CD4-positive, alpha-beta T cell treated with Interleukin-6 for 4 hours (primary cell): ENCODE measurements around the gene DVL1.

Experiments
- DNase-seq: peaks from one replicate; pipeline ENCODE4 v3.0.0-alpha.2; 2020; ENCODE audit warnings: mixed read lengths

Gene DVL1

DNA sequence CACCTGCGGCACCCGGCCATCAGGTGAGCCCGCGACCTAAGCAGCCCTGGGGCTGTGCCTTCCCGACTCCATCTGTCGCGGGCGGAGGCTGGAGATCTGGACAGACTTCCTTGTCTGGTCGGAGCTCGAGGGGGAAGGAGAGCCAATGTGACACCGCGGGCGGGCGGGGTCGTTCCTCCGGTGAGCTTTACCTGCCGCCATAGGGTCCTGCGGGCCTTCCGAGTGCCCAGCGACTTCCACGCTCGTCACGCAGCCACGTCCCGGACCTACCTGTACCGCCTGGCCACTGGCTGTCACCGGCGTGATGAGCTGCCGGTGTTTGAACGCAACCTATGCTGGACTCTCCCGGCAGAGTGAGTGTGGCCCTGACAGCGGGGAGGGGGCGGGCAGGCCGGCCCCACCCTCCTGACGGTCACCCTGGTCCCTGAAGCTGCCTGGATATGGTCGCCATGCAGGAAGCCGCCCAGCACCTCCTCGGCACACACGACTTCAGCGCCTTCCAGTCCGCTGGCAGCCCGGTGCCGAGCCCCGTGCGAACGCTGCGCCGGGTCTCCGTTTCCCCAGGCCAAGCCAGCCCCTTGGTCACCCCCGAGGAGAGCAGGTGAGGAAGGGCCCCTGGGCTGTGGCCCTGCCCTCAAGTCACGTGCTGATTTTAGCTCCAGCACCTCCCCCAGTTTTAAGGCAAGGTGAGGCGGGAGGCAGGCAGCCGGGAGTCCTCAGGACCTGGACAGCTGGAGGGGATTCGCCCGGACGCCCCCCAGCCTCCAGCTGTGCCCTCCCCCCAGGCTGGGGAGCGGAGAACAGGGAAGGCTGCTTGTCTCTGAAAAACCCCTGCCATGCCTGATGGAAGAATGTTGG lies 39.7 kb downstream of the DVL1 start:
- DNase-seq, result peak; percentile 16

DNA sequence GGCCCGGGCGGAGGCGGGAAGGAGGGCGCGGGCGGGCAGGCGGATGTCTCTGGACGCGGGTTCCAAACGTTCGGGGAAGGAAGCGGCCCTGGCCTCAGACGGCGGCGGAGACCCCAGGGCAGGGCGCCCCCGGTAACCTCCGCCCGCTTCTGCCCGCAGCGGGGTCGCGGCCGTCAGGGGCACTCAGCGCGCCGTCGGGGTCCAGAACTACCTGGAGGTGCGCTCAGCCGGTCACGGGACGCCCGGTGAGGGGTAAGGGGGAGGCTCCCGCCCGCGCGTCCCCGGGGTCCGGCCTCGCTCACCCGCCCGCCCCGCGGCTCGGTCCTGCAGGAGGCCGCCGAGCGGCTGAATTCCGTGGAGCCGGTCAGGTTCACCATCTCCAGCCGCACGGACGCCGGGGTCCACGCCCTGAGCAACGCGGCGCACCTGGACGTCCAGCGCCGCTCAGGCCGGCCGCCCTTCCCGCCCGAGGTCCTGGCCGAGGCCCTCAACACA lies 40.4 kb downstream of the DVL1 start:
- DNase-seq, result no peak

DNA sequence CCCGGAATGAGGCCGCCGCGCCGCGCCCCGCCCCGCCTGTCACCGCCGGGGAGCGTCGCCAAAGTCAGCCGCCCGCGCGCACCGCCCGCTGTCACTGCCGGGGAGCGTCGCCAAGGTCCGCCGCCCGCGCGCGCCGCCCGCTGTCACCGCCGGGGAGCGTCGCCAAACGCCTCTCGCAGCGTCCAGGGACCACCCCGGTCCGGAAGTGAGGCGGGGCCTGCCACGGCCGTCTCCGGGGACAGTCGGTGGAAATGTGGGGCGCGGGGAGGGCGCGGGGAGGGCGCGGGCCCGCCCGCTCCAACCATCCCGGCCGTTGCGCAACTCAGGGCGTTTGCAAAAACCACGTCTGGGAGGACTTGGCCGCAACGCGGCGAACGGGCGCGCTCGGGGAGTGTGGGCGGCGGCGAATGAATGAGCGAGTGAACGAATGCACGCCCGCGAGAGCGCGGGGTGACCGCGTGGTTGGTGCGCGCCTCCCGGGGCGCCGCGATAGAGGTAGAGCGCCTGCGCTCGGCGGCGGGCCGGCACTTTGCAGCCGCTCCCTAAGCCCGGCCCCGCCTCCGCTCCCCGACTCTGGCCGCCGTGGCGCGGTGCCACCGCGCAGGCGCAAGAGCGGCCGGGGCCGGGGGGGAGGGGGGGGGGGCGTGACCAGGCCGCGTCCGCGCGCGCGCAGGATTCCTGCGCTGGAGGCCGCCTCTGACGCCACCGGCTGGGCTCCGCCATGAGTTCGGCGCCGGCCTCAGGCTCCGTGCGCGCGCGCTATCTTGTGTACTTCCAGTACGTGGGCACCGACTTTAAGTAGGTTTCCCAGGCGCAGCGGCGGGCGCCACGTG lies 41.1 kb downstream of the DVL1 start, which contains the start of the genes ACAP3 and PUSL1:
Gene ACAP3, minus strand, starts transcription at position 8 of the 833 bp plus-strand sequence. CDS start 115 bp downstream, outside the sequence.
Gene PUSL1, plus strand, starts transcription at position 675 of the 833 bp plus-strand sequence. Its CDS starts 47 bp downstream, at position 722.
- peak; percentile 93 for DNase-seq

DNA sequence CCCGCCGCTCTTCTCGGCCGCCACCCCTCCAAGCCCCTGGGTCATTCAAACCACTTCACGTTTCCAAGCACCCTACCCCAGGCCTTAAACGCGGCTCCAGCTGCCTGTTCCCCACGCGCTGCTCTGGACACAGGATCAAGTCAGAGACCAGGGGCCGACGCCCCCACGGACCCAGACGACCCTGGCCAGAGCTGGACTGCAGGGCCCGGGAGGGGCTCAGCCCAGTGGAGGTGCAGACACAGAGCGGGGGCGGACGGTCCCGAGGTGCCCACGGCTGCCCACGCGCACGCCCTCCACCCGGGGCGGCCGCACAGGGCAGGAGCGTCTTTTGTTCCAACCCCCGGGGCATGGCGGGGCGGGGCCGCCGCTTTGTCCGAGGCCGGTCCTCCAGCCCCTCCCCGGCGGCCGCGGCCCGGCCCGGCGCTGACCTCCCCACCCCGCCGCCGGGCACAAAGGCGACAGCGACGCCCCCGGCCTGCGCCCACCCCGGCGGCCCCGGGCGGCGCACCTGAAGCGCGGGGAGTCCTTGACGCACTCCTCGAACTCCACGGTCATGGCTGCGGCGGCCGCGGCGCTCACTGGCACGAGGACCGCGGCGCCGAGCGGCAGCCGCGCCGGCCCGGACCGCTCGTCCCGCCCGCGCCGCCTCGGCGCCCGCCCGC lies 41.8 kb downstream of the DVL1 start:
- DNase-seq, result peak; percentile 23

DNA sequence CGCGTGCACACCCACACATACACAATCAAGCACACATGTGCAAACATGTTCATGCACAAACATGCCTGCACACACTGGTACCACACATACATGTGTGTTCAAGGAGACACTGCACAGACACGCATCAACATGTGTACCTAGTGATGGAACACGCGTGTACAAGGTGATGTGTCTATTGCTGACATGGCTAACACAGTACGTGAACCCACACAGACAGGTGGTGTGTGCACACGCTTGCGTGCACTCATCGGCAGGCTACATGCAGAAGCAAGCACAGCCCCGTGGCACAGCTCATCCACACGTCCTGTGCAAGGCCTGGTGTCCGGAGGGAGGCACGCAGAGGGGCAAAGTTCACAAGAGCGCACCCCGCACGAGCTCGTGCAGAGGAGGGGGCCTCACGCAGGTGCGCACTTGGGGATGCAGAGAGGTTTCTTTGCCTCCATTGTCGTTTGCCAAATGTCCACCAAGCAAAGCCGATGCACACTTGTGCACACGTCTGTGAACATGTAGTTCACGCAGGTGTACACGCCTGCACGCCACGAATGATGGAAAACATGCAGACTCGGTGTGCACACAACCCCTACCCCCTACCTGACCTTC lies 42.5 kb downstream of the DVL1 start:
- DNase-seq, result no peak

DNA sequence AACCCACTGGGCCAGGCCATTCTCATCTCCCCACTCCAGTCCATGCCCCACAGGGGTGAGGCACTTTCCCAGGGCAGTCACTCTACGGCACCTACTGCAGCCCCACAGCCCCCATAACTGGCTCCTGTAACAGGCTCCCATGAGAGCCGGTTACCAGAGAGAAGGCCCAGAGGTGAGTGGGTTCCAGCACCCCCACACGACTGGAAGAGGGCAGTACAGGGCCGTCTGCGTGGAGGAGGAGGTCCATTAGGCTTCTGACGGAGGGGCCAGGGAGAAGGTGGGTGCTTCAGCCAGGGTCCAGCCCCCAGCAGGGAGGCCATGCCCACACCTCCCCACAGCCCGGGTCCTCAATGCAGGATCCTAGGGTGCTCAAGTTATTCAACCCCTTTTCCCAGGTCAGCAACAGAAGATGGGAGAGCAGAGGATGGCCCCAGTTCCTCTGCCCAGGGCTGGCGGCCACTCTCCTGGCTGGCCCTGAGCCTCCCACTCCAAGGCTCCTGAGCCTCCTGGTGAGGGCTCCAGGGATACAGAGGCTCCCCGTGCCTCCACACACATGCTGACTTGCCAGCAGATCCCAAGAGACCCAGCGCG lies 43.1 kb downstream of the DVL1 start:
- no peak for DNase-seq

DNA sequence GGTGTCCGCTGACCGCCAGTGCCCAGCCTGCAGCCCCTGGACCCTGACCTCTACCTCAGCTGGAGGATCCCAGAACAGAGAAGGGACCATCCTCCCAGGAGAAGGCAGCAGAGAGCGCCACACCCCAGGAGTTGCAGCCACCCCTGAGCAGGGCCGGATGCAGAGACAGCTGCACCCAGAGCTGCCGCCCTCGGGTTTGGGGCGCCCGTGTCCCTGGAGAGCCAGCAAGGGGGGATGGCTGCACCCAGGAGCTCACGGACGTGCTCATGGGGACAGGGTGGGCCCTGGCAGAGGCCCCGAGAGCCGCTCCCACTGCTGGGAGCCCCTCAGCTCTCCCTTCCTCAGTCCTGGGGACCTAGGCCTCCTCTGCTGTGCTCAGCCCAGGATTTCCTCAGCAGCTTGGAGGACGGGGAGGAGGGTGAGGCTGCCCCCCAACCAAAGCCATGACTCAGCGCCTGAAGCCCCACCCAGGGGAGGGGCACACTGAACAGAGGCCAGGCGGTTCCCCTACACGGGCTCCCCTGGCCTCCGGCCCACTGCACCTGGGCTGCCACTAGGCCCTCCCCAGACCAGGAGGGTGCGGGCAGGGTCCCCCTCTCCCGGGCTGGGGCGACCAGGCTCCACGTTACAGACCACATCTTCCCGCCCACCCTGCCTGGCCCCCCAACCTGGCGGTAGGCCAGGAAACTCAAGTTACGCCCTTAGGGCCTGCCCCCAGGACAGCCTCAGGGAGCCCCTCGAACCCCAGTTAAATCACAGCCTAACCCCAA lies 43.7 kb downstream of the DVL1 start:
- peak; percentile 89 for DNase-seq

DNA sequence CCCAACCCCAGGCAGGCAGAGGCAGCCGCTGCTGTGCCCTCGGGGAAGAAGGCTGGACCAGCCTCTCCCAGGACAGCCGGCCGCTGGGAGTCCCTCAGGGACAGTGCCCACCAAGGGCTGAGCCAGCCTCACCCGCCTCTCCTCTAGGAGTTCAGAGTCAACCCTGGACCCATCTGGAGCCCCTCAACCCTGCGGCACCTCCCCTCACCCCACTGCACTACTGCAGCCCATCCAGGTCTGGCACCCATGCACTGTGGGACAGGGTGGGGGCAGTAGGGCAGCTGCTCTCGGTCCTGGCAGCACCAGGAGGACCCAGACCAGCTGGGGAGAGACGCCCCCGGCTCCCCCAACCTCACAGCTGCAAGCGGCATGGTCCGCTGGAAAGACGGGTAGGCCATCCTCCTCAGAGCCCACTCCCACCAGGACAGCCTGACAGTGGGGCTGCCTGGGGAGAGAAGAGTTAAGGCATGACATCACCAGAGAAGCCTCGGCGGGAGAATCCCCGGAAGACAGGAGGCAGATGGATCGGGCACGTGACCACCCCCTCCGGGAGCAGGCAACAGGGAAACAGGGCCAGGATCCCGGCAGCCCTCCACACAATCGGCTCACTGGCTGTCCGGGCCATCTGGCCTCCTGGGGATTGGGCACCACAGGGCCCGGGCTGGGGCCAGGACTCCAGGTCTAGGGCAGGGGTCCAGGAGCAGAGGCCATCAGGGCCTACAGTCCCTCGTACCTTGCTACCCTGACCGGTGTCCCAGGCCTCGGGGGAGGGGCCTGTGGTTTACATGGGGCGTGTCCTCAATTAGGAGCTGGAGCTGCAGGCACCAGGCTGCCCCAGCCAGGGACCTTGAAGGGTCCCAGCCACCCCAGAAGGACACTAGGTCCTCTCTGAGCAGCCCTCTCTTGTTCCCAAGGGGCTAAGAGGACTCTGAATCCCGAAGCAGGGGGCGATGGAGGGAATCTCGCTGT lies 44.6 kb downstream of the DVL1 start:
- DNase-seq, result no peak

DNA sequence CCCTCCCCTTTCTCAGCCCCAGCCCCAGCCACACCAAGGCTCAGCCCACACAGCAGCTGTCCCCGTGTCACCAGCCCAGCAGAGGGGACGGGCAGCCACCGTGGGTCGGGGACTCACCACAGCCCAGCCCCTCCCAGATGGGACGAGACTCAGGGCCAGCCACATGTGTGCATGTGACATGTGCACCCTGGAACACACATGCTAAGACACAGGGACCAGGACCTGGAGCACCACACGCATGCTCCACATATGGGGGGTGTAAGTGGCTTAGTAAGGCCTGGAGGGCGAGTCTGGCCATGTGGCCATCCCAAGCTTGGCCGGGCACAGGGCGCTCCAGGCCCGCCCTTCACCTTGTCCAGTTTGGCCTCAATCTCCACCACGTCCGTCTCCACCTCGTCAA lies 45.5 kb downstream of the DVL1 start:
- no peak for DNase-seq

DNA sequence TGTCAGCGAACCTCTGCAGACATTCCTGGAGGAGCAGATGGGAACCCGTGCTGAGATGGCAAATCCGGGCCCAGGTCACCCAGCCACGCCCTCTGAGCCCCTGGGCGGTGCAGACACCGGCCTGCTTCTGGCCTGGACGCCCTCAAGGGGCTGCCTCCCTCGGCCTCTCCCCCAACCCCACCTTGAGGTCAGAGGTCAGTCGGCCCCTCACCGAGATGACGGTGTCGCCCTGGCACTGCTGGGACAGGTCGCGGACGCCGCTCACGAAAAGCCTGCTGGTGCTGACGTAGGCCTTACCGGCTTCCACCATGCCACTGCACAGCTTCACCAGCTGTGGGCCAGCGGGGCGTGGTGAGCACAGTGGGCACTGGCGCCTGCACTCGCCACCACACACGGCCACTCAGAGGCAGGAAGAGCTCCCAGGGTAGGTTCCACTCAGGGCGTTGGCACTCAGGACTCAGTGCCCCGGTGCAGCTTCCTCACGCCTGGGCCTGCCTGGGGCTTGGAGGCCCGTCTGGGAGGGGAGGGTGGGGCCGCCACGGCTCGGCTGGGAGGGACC lies 46.2 kb downstream of the DVL1 start:
- DNase-seq, result no peak

DNA sequence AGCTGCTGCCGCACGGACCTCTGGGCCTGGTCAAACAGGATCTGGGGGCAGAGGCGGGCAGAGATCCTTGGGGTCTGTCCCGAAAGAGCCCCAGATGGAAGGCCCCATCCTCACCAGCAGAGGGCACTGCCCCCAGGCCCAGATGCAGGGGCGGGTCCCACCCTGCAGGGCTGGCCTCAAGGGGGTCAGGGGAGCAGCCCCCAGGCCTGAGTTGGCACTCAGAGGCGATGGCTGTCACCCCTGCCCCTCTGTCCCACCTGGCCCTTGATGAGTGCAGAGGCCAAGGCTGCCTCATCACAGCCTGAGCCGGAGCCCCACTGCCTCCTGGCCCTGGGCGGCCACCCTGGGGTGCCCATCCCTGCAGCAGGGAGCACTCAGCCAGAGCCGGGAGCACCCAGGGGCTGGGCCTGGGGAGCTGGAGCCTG lies 47.2 kb downstream of the DVL1 start:
- peak; percentile 17 for DNase-seq

DNA sequence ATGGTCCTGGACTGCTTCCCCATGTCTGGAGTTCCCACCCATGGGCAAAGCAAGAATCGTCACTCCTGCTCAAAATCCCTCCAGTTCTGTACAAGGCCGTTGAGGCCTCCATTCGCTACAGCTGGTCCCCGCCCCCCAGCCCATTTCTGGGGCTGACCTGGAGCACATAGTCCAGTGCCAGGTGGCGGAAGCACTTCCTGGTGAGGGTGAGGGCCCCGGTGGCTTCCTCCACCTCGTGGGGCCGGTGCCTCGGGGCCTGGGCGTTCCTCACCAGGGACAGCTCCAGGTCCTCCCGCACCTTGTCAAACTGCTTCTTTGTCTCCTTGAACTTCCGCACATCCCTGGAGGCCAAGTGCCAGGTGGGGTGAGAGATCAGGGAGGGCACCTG lies 48.9 kb downstream of the DVL1 start:
- DNase-seq, result no peak

DNA sequence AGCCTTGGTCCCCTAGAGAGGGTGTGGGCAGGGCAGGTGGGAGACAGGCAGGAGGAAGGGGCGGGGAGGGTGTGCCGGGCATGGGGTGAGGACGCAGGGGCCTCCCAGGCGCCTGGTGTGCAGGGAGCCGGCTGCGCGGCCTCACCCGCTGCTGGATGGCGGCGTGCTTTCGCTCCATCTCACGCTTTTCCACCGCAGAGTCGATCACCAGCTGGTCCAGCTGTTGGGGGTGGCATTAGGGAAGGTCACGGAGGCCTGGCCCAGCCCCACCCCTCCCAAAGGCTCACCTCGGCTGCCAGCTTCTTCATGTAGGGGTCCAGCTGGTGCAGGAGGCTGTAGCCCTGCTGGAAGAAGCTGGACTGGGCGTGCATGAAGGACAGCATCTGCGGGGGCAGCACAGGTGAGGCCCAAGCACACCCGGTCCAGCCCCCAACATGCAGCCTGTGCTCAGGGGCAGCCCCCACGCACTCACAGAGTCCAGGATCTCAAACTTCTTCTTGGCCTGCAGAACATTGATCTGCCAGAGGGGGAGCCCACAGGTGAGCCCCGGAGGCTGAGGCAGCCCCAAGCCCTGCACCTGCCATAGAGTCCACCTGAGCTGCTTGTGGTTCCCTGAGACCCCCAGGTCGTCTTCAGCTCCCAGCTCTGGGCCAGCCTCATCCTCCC lies 49.4 kb downstream of the DVL1 start:
- DNase-seq, result peak; percentile 25

DNA sequence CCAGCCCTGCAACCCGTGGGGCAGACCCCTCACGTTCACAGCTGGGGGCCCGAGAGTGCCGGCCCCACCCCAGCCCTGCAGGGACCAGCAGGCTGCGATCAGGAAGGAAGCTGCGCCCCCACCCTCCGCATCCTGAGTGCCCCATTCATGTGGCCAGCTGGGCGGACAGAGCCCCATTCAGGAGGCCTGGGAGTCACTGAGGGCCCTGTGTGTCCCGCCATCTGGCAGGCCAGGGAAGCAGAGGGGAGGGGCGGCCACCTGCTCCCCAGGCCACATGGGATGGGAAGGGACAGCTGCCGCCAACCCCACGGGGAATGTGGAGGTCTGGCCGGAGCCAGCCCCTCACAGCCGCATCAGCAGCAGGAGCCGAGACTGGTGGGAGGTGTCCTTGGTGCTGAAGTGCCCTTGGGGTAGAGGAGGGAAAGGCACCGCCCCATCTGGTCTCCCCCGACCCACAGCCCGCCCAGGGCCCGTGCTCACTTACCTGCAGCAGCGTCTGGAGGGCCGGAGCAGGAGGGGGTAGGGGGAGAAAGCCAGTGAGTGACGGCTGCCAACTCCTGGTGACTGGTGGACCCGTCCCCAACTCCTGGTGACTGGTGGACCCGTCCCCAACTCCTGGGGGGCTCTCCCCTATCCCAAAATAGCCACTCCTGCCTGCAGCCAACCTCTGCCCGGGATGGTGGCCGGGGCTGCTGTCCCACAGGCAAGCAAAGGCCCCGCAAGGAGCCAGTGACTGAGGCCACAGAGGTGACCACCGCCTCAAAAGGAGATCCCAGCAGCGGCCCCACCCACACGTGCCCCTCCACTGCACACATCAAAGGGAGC lies 50.1 kb downstream of the DVL1 start:
- DNase-seq, result no peak

DNA sequence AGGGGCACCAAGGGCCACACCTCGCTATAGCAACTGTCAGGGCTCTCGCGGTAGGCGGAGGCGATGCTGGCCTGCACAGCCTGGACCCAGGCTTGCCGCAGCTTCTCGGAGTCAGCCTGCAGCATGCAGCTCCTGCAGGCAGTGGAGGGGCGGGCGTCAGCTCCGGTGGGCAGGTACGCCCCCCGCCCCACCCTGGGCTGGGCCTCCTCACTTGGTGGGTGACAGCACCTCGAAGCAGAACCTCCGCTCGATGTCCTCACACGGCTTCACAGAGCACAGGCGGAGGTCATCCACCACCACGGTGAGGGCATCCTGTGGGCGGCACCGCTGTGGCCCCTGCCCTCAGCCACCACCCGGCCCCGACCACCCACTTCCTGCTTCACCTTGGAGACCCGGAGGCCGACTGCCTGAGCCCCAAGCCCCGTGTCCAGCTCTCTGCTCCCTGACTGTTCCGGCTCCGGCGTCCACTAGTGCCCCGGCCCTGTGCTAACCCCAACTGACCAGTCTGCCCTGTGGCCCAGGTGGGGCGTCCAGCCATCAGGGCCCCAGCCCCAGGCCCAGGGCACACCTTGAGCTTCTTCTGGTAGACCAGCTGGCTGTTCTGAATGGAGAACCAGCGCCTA lies 51.3 kb downstream of the DVL1 start:
- DNase-seq, result no peak

DNA sequence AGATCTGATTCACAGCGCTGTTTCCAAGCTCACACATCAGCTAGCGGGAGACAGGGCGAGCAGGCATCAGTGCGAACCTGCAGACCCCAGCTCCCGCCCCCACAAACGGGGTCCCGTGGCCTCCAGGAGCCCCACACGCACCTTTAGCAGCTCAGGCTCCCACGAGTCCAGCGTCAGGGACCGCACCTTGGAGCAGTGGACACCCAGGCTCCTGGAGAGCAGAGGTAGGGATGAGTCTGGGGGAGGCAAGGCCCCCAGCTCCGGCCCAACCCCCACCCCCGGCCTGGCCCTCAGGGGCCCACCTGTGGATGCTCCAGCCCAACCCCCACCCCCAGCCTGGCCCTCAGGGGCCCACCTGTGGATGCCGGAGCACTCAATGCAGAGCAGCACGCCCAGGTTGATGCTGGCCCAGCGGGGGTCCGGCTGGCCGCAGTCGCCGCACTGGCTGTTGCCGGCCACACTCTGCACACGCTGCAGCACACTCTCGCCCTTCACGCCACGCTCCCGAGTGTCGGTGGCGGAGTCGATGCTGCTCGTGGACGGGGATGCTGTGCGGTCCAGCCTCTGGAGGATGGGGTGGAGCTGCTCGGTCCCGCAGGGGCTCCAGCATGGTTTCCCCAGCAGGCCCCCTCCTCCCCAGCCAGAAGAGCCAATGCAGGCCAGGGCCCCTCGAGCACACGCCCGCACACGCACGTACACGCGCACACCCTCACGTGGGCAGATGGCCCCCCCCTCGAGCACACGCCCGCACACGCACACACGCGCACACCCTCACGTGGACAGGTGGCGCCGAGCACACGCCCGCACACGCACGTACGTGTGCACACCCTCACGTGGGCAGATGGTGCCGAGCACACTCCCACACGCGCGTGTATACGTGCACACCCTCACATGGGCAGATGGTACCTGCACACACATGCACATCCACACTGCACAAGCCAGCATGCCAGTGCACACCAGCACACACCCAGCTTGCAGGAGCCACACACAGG lies 52.9 kb downstream of the DVL1 start:
- DNase-seq, result no peak
